ENCODE results near the gene ZBTB25.

ZBTB25 gene

GRCh38 chr14:64515053-64515452, 11.4 kb upstream of the ZBTB25 start:
- DNase-seq (ENCODE audit: low read depth): no peak

GRCh38 chr14:64513271-64513670, 9.6 kb upstream of the ZBTB25 start:
- no peak for DNase-seq (ENCODE audit: low read depth)

- DNase-seq (ENCODE audit: low read depth): peak; percentile 40
These were observed 7.4 kb upstream of the ZBTB25 start for GRCh38 chr14:64510825-64511671.

- DNase-seq (ENCODE audit: low read depth): no peak
These were observed 5.4 kb upstream of the ZBTB25 start for GRCh38 chr14:64509036-64509435.

GRCh38 chr14:64508215-64508776, 4.7 kb upstream of the ZBTB25 start:
- DNase-seq (ENCODE audit: low read depth): no peak

GRCh38 chr14:64507376-64508156, 3.9 kb upstream of the ZBTB25 start:
- DNase-seq (ENCODE audit: low read depth): peak; percentile 30

- DNase-seq (ENCODE audit: low read depth): no peak
These were observed 3.1 kb upstream of the ZBTB25 start for GRCh38 chr14:64506721-64507120.

GRCh38 chr14:64504897-64505794, 1.5 kb upstream of the ZBTB25 start:
- peak; percentile 77 for DNase-seq (ENCODE audit: low read depth)

GRCh38 chr14:64504310-64504896, 765 bp upstream of the ZBTB25 start, which contains the start of gene ZBTB1:
Gene ZBTB1 (plus strand): TSS chr14:64504770. CDS start chr14:64521505, 16,735 bp downstream.
- DNase-seq (ENCODE audit: low read depth): peak; percentile 82

- no peak for DNase-seq (ENCODE audit: low read depth)
These were observed 678 bp downstream of the ZBTB25 start for GRCh38 chr14:64502887-64503433.

GRCh38 chr14:64502456-64502855, 1.2 kb downstream of the ZBTB25 start:
- no peak for DNase-seq (ENCODE audit: low read depth)

- no peak for DNase-seq (ENCODE audit: low read depth)
These were observed 2.0 kb downstream of the ZBTB25 start for GRCh38 chr14:64501411-64502171.

GRCh38 chr14:64500088-64500487, 3.5 kb downstream of the ZBTB25 start:
- no peak for DNase-seq (ENCODE audit: low read depth)

GRCh38 chr14:64496764-64497163, 6.9 kb downstream of the ZBTB25 start:
- no peak for DNase-seq (ENCODE audit: low read depth)

- DNase-seq (ENCODE audit: low read depth): no peak
These were observed 8.4 kb downstream of the ZBTB25 start for GRCh38 chr14:64495252-64495651.

GRCh38 chr14:64493455-64493854, 10.2 kb downstream of the ZBTB25 start:
- DNase-seq (ENCODE audit: low read depth): no peak

- no peak for DNase-seq (ENCODE audit: low read depth)
These were observed 12.0 kb downstream of the ZBTB25 start for GRCh38 chr14:64491637-64492036.

- DNase-seq (ENCODE audit: low read depth): no peak
These were observed 15.0 kb downstream of the ZBTB25 start for GRCh38 chr14:64488590-64489099.

GRCh38 chr14:64478634-64479250, 24.9 kb downstream of the ZBTB25 start:
- DNase-seq (ENCODE audit: low read depth): no peak

GRCh38 chr14:64476438-64476837, 27.2 kb downstream of the ZBTB25 start:
- DNase-seq (ENCODE audit: low read depth): no peak

All from activated T-helper 9 cell treated with anti-CD3 and anti-CD28 coated beads, Interleukin-2, amount 50 U/mL, for 16 hours (primary cell).